Panc1 (cell line): ENCODE results near the gene TRAPPC10. TPM values are rescaled to one million over a fixed set of nuclear protein-coding genes. Genes with fewer than 3 reads are reported as not detected.

Experiments used
- ATAC-seq: fragments of 200-7000 bp; cut with Tn5 transposase; 2 replicates; pipeline ENCODE4 v1.9.1; 2020; ENCODE audit warnings: mild to moderate bottlenecking, moderate library complexity
- BruUV-seq: library from RNA; stranded (reverse); fragments of 400-500 nt; replicated peaks from 2 replicates; lab custom pipeline; 2021; lab: Mats Ljungman, UMichigan
- CTCF ChIA-PET: fragments of 300-600 bp; sonication (Branson Sonifier 250); formaldehyde crosslinking; loops from one replicate; lab custom pipeline; 2022; ENCODE audit warnings: antibody characterized with exemption; lab: Charles Lee
- POLR2A ChIA-PET: fragments of 300-600 bp; sonication (Branson Sonifier 250); formaldehyde crosslinking; loops from one replicate; lab custom pipeline; 2022; ENCODE audit warnings: antibody characterized with exemption; lab: Charles Lee
- DNase-seq: peaks from one replicate; pipeline ENCODE4 v3.0.0-alpha.2; 2010; ENCODE audit warnings: low read depth, low spot score
- H3K27ac ChIP-seq: 2 replicates; pipeline ENCODE4 v1.5.1; 2011; ENCODE audit warnings: mild to moderate bottlenecking, low read length, inconsistent platforms
- H3K27me3 ChIP-seq: fragments of 200-500 bp; sonication (Bioruptor generic); 2 replicates; pipeline ENCODE4 v1.6.0; 2014; ENCODE audit warnings: low read length, inconsistent platforms; ENCODE audit not compliant: control insufficient read depth, insufficient read depth
- H3K36me3 ChIP-seq: fragments of 200-500 bp; sonication (Bioruptor generic); 2 replicates; pipeline ENCODE4 v1.5.1; 2014; ENCODE audit warnings: inconsistent platforms, mild to moderate bottlenecking, low read length, moderate library complexity; ENCODE audit not compliant: control insufficient read depth, insufficient read depth
- H3K4me1 ChIP-seq: 2 replicates; pipeline ENCODE4 v1.5.1; 2011; ENCODE audit warnings: inconsistent platforms, mild to moderate bottlenecking, low read length, moderate library complexity; ENCODE audit not compliant: control insufficient read depth, insufficient read depth
- H3K4me3 ChIP-seq, 2 experiments: 2 replicates each; pipeline ENCODE4 v1.5.1; 2011 to 2012; ENCODE audit warnings: low read depth in 2 of 2, low read length in 2 of 2, mild to moderate bottlenecking in 2 of 2, inconsistent platforms in 1 of 2, moderate library complexity in 1 of 2
- H3K9me3 ChIP-seq: fragments of 200-500 bp; sonication (Bioruptor generic); 2 replicates; pipeline ENCODE4 v1.5.1; 2014; ENCODE audit warnings: low read depth, mild to moderate bottlenecking, inconsistent platforms, low read length, moderate library complexity; ENCODE audit not compliant: control insufficient read depth, insufficient read depth
- POLR2AphosphoS5 ChIP-seq: IDR thresholded peaks from 2 replicates; pipeline ENCODE4 v1.6.1; 2012; ENCODE audit warnings: mild to moderate bottlenecking, low read depth, low read length, moderate library complexity
- SIN3A ChIP-seq: IDR thresholded peaks from 2 replicates; pipeline ENCODE4 v1.6.1; 2012; ENCODE audit warnings: low read depth, mild to moderate bottlenecking, low read length, moderate library complexity, borderline replicate concordance; ENCODE audit not compliant: insufficient read depth
- TCF7L2 ChIP-seq: IDR thresholded peaks from 2 replicates; pipeline ENCODE4 v1.6.1; 2011; ENCODE audit warnings: mild to moderate bottlenecking, low read depth, low read length, inconsistent platforms
- in situ Hi-C: cut with HindIII; loops from 2 replicates; pipeline ENCODE4 v1.10.0; 2016; ENCODE audit warnings: low sequenced_read_pairs, low pct_unique_long_range_greater_than_20kb
- intact Hi-C: fragments of 100-400 bp; cut with micrococcal nuclease; formaldehyde crosslinking; loops from one replicate; pipeline ENCODE4 v1.10.0; 2022; ENCODE audit not compliant: unreplicated experiment
- total RNA-seq: library from RNA; stranded (reverse); gene quantifications from one replicate; pipeline ENCODE4 v1.2.1, GENCODE V29; 2021; ENCODE audit not compliant: unreplicated experiment
- TF ChIP-seq, protein P1 (sequence below), 2 experiments: IDR thresholded peaks; 2 replicates each; pipeline ENCODE4 v1.6.1; 2011 to 2012; ENCODE audit warnings: low read depth in 2 of 2, control low read depth in 1 of 2, low read length in 1 of 2, mild to moderate bottlenecking in 1 of 2, moderate library complexity in 1 of 2; ENCODE audit not compliant: insufficient read depth in 1 of 2
- TF ChIP-seq, protein P2 (sequence below): fragments of 450-650 bp; IDR thresholded peaks from 2 replicates; pipeline ENCODE4 v1.5.1; 2017; ENCODE audit warnings: mild to moderate bottlenecking

The TRAPPC10 gene
- total RNA-seq, 1 experiment from 2014 or later = 34.5 TPM

DNA sequence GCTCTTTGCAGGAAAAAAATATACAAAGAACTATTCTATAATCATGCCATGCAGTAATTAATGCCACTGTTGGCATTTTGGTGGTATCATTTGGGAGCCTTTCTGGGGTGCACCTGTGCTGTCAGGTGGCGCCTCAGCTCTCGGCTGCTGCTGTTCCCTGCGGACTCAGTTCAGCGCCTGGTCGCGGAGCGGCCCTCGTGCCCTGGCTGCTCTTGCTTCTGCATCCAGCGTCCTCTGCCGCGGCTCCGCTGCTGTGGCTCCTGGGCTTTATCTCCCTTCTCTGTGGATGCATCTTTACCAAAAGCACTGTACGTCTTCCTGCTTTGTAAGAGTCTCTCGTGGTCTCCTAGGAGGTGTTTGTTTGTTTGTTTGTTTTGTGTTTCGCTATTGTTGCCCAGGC is 60.0 kb downstream of the TRAPPC10 start:
- ATAC-seq (no peak), DNase-seq (no peak)
- intact Hi-C loops (no loop called here), in situ Hi-C loops (no loop called here)
- TF ChIP-seq SIN3A (no peak), POLR2AphosphoS5 (no peak), TCF7L2 (no peak)
- TF ChIP-seq, protein P1, sequence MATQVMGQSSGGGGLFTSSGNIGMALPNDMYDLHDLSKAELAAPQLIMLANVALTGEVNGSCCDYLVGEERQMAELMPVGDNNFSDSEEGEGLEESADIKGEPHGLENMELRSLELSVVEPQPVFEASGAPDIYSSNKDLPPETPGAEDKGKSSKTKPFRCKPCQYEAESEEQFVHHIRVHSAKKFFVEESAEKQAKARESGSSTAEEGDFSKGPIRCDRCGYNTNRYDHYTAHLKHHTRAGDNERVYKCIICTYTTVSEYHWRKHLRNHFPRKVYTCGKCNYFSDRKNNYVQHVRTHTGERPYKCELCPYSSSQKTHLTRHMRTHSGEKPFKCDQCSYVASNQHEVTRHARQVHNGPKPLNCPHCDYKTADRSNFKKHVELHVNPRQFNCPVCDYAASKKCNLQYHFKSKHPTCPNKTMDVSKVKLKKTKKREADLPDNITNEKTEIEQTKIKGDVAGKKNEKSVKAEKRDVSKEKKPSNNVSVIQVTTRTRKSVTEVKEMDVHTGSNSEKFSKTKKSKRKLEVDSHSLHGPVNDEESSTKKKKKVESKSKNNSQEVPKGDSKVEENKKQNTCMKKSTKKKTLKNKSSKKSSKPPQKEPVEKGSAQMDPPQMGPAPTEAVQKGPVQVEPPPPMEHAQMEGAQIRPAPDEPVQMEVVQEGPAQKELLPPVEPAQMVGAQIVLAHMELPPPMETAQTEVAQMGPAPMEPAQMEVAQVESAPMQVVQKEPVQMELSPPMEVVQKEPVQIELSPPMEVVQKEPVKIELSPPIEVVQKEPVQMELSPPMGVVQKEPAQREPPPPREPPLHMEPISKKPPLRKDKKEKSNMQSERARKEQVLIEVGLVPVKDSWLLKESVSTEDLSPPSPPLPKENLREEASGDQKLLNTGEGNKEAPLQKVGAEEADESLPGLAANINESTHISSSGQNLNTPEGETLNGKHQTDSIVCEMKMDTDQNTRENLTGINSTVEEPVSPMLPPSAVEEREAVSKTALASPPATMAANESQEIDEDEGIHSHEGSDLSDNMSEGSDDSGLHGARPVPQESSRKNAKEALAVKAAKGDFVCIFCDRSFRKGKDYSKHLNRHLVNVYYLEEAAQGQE (IDR thresholded peaks at IDR 0.05; ENCODE audit: insufficient read depth in 1 of 2, low read depth in 2 of 2, low read length in 1 of 2) = no peak
- TF ChIP-seq, protein P2, sequence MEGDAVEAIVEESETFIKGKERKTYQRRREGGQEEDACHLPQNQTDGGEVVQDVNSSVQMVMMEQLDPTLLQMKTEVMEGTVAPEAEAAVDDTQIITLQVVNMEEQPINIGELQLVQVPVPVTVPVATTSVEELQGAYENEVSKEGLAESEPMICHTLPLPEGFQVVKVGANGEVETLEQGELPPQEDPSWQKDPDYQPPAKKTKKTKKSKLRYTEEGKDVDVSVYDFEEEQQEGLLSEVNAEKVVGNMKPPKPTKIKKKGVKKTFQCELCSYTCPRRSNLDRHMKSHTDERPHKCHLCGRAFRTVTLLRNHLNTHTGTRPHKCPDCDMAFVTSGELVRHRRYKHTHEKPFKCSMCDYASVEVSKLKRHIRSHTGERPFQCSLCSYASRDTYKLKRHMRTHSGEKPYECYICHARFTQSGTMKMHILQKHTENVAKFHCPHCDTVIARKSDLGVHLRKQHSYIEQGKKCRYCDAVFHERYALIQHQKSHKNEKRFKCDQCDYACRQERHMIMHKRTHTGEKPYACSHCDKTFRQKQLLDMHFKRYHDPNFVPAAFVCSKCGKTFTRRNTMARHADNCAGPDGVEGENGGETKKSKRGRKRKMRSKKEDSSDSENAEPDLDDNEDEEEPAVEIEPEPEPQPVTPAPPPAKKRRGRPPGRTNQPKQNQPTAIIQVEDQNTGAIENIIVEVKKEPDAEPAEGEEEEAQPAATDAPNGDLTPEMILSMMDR = no peak
- ChIA-PET POLR2A (no interaction called here), CTCF (no interaction called here)
- Histone ChIP-seq H3K9me3 (no peaks in the 10 kb centered on the region), H3K27me3 (no peaks in the 10 kb centered on the region), H3K27ac (no peak overlapping the region), H3K4me3 (no peak overlapping the region), H3K4me1 (no peaks in the 10 kb centered on the region), H3K36me3 (no peaks in the 10 kb centered on the region; the same call in 1 of the 2 replicates)
- no TSS peak for BruUV-seq

DNA sequence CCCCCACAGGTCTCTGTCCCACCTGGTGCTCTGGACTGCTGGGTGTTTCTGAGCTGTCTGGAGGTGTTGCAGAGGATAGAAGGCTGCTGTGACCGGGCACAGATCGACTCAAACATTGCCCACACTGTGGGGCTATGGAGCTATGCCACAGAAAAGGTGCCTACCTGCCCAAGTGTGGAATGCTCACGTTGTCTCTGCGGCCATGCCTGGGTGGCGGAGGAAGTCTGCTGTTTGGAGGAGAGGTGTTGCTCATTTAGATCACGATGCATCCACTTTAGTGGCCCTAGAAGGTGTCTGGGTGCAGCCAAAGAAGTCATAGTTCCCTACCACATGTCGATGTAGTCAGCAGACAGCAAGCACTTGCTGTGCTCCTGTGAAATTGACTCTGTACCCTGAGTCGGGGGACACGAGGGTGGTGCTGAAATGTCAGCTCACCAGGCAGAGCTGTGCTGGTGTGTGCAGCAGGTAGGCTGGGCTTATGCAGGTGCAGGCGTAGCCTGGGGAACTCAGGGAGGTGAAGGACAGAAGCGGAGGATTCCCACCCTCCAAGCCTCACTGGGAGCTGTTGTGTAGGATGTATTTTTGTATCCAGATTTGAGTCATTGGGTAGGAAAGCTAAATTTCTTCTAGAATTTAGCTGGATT is 62.3 kb downstream of the TRAPPC10 start:
- no peaks in the 10 kb centered on the region for H3K27me3 ChIP-seq
- in situ Hi-C loops = no loop called here
- ATAC-seq = no peak
- POLR2A ChIA-PET = interaction anchor here (0.6 kb wide), 1 partner anchor 19 kb away, joined by 3 read pairs; no protein-coding TSS in a partner anchor
- H3K4me1 ChIP-seq = no peaks in the 10 kb centered on the region
- DNase-seq = no peak
- no TSS peak for BruUV-seq
- intact Hi-C loops = no loop called here
- no peaks in the 10 kb centered on the region for H3K9me3 ChIP-seq
- H3K4me3 ChIP-seq = no peak overlapping the region
- CTCF ChIA-PET = no interaction called here
- H3K27ac ChIP-seq = no peak overlapping the region
- TF ChIP-seq TCF7L2 (no peak), POLR2AphosphoS5 (no peak), SIN3A (no peak)
- TF ChIP-seq, protein P1 (IDR thresholded peaks at IDR 0.05; ENCODE audit: insufficient read depth in 1 of 2, low read depth in 2 of 2, low read length in 1 of 2) = no peak
- TF ChIP-seq, protein P2 = no peak
- no peaks in the 10 kb centered on the region; the same call in 1 of the 2 replicates for H3K36me3 ChIP-seq
